GM19193 (cell line): Measurements from ENCODE around the gene LAMC2.

Source experiments
- POLR2A ChIP-seq: IDR thresholded peaks from 4 replicates; pipeline ENCODE4 v1.6.1; 2011; ENCODE audit not compliant: insufficient read depth, insufficient read length; ENCODE audit errors: extremely low read depth

The LAMC2 gene

GRCh38 chr1:183293241-183293640 lies 107.2 kb downstream of the LAMC2 start:
- TF ChIP-seq POLR2A = no peak

GRCh38 chr1:183293876-183294275 lies 107.8 kb downstream of the LAMC2 start:
- TF ChIP-seq POLR2A = no peak
